ENCODE measurements around the gene SF3A1. TPM values are rescaled to one million over a fixed set of nuclear protein-coding genes. Genes with fewer than 3 reads are reported as not detected.

Gene SF3A1
- total and polyA plus RNA-seq, 2 of the 8 experiments (the other 6 are each of a cell fraction or from before 2014, with no cell fraction given): 27.8 to 285 TPM

GRCh38 chr22:30393322-30393680 is 36.6 kb upstream of the SF3A1 start (continued):
- TF ChIP-seq CHD7 (IDR thresholded peaks at IDR 0.05; ENCODE audit: insufficient replicate concordance, low read length) (no peak), SAP30 (IDR thresholded peaks at IDR 0.05; ENCODE audit: insufficient read depth, insufficient replicate concordance, low read length) (no peak), KDM4A (IDR thresholded peaks at IDR 0.05; ENCODE audit: low read depth, low read length, severe bottlenecking) (no peak), SIN3A (conservative IDR thresholded peaks at IDR 0.05 in 1 of 2, IDR thresholded peaks at IDR 0.05 in 1 of 2; ENCODE audit: low read depth in 1 of 2, low read length in 2 of 2) (no peak), ASH2L (IDR thresholded peaks at IDR 0.05; ENCODE audit: low read length) (no peak), EGR1 (IDR thresholded peaks at IDR 0.05; ENCODE audit: borderline replicate concordance, low read depth, low read length) (no peak), BCL11A (IDR thresholded peaks at IDR 0.05; ENCODE audit: low read depth in 2 of 2, low read length in 2 of 2) (no peak), TAF7 (optimal IDR thresholded peaks at IDR 0.05; ENCODE audit: borderline replicate concordance, low read depth, low read length) (no peak), CREB1 (IDR thresholded peaks at IDR 0.05) (no peak)
- TF ChIP-seq, protein P1, sequence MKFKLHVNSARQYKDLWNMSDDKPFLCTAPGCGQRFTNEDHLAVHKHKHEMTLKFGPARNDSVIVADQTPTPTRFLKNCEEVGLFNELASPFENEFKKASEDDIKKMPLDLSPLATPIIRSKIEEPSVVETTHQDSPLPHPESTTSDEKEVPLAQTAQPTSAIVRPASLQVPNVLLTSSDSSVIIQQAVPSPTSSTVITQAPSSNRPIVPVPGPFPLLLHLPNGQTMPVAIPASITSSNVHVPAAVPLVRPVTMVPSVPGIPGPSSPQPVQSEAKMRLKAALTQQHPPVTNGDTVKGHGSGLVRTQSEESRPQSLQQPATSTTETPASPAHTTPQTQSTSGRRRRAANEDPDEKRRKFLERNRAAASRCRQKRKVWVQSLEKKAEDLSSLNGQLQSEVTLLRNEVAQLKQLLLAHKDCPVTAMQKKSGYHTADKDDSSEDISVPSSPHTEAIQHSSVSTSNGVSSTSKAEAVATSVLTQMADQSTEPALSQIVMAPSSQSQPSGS (IDR thresholded peaks at IDR 0.05; ENCODE audit: low read length): no peak
